HL-60 (cell line): Measurements from ENCODE around the gene TMEM184A.
A peak's percentile ranks its signal among the peaks of the same experiment; 100 is the strongest.

Experiments
- DNase-seq, 2 experiments: peaks; one replicate each; pipeline ENCODE4 v3.0.0-alpha.2; 2010 to 2020; ENCODE audit warnings: low read depth in 1 of 2, low spot score in 1 of 2
- H3K27ac ChIP-seq: fragments of 250-450 bp; sonication (Bioruptor Pico); replicated peaks from 2 replicates; pipeline ENCODE4 v1.5.1; 2020; ENCODE audit warnings: mild to moderate bottlenecking, moderate library complexity
- H3K27me3 ChIP-seq: fragments of 250-450 bp; sonication (Bioruptor Pico); 2 replicates; pipeline ENCODE4 v1.5.1; 2021; ENCODE audit warnings: mild to moderate bottlenecking, moderate library complexity; ENCODE audit not compliant: insufficient read depth, poor library complexity, severe bottlenecking
- H3K4me3 ChIP-seq: replicated peaks from 2 replicates; pipeline ENCODE4 v1.5.1; 2011; ENCODE audit warnings: mild to moderate bottlenecking, control low read depth, low read length; ENCODE audit not compliant: insufficient read depth
- GABPA ChIP-seq: IDR thresholded peaks from 2 replicates; pipeline ENCODE4 v1.6.1; 2012; ENCODE audit warnings: low read depth
- POLR2AphosphoS5 ChIP-seq: IDR thresholded peaks from 2 replicates; pipeline ENCODE4 v1.6.1; 2012; ENCODE audit warnings: low read depth
- SPI1 ChIP-seq: IDR thresholded peaks from 2 replicates; pipeline ENCODE4 v1.6.1; 2012; ENCODE audit warnings: low read depth, mild to moderate bottlenecking, borderline replicate concordance
- TF ChIP-seq, protein P1 (sequence below): IDR thresholded peaks from 2 replicates; pipeline ENCODE4 v1.6.1; 2012; ENCODE audit warnings: low read depth; ENCODE audit not compliant: insufficient replicate concordance
- TF ChIP-seq, protein P2 (sequence below): IDR thresholded peaks from one replicate; pipeline ENCODE4 v1.5.1; 2011; ENCODE audit warnings: low read length, control low read depth, inconsistent platforms; ENCODE audit not compliant: insufficient read depth

TMEM184A gene

DNA sequence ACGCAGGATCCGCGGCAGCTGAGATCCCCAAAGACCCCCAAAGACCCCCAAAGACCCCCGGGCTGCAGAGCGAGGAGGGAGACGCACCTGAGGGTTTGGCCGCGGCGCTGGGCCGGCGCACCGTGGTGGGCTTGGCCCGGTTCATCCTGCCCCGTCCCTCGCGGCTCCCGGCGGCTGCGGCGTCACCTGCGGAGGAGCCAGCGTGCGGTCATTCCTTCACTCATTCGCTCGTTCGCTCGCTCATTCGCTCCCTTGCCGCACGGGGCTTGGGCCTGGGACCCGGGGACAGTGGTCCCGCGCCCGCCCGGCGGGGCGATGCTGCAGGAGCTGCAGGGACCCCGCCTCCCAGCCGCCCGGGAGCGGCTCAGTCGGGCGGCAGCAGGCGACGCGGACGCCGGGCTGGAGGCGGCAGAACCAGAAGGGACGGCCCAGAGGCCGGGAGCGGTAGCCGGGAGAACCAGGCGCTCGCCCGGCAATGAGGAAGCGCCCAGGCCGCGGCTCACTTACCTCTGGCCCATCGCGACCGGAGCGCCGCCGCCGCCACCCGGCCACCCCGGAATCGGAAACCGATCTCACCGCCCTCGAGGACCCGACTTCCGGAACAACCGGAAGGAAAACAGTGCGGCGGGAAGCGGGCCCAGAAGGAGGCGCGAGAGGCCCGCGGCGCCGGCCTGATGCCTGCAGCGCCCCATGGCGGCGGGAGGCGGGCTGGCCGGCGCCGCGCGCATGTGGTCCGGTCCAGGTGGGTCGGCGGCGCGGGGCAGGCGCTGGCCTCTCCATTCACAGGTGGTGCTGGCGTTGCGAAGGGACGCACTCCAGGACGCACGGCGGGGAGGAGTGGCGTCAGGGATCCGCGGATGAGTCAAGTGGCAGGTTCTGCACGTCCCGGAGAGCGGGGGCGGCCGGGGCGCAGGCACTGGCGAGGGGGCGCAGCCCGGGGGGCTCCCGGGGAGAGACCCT, 51.9 kb downstream of the TMEM184A start, which contains the start of gene INTS1:
TSS of gene INTS1 (minus strand) at position 574 of the 960 bp plus-strand sequence. CDS start at position 145, 429 bp downstream.
- peak within 1 kb of the TSS; percentile 86 for H3K27ac ChIP-seq
- no peaks in the 10 kb centered on the region for H3K27me3 ChIP-seq
- peak; percentile 88 to 94 for DNase-seq
- TF ChIP-seq GABPA (peak; percentile 98), POLR2AphosphoS5 (peak; percentile 57), SPI1 (peak; percentile 48; the same call in 1 of the 2 replicates)
- TF ChIP-seq, protein P1, sequence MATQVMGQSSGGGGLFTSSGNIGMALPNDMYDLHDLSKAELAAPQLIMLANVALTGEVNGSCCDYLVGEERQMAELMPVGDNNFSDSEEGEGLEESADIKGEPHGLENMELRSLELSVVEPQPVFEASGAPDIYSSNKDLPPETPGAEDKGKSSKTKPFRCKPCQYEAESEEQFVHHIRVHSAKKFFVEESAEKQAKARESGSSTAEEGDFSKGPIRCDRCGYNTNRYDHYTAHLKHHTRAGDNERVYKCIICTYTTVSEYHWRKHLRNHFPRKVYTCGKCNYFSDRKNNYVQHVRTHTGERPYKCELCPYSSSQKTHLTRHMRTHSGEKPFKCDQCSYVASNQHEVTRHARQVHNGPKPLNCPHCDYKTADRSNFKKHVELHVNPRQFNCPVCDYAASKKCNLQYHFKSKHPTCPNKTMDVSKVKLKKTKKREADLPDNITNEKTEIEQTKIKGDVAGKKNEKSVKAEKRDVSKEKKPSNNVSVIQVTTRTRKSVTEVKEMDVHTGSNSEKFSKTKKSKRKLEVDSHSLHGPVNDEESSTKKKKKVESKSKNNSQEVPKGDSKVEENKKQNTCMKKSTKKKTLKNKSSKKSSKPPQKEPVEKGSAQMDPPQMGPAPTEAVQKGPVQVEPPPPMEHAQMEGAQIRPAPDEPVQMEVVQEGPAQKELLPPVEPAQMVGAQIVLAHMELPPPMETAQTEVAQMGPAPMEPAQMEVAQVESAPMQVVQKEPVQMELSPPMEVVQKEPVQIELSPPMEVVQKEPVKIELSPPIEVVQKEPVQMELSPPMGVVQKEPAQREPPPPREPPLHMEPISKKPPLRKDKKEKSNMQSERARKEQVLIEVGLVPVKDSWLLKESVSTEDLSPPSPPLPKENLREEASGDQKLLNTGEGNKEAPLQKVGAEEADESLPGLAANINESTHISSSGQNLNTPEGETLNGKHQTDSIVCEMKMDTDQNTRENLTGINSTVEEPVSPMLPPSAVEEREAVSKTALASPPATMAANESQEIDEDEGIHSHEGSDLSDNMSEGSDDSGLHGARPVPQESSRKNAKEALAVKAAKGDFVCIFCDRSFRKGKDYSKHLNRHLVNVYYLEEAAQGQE = peak; percentile 58
- TF ChIP-seq, protein P2, sequence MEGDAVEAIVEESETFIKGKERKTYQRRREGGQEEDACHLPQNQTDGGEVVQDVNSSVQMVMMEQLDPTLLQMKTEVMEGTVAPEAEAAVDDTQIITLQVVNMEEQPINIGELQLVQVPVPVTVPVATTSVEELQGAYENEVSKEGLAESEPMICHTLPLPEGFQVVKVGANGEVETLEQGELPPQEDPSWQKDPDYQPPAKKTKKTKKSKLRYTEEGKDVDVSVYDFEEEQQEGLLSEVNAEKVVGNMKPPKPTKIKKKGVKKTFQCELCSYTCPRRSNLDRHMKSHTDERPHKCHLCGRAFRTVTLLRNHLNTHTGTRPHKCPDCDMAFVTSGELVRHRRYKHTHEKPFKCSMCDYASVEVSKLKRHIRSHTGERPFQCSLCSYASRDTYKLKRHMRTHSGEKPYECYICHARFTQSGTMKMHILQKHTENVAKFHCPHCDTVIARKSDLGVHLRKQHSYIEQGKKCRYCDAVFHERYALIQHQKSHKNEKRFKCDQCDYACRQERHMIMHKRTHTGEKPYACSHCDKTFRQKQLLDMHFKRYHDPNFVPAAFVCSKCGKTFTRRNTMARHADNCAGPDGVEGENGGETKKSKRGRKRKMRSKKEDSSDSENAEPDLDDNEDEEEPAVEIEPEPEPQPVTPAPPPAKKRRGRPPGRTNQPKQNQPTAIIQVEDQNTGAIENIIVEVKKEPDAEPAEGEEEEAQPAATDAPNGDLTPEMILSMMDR = peak; percentile 70
- H3K4me3 ChIP-seq = peak within 1 kb of the TSS; percentile 100

DNA sequence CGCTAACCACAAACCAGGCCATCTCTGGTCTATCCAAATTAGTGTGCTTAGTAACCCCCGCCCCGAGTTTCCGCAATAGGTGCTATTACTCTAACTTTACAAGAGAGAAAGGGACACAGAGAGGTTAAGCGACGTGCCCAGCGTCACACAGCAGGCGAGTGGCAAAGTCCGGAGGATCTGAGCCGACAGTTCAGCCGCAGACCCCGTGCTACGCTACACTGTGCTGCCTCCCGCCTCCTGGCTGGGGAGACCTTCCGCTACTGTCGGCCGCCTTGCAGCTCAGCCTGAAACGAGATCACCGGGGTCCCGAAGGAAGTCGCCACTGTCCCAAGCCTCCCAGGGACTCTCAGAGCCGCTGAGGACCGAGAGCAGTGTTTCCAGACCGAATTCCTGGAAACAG, 52.6 kb downstream of the TMEM184A start:
- DNase-seq = peak in 1 of 2 experiments; percentile 24
- peak overlapping the region; percentile 86 for H3K27ac ChIP-seq
- H3K4me3 ChIP-seq = peak overlapping the region; percentile 100
- no peak for TF ChIP-seq SPI1
- no peak for TF ChIP-seq POLR2AphosphoS5
- TF ChIP-seq, protein P2 = no peak
- TF ChIP-seq, protein P1 = no peak
- no peak for TF ChIP-seq GABPA
- H3K27me3 ChIP-seq = no peaks in the 10 kb centered on the region

DNA sequence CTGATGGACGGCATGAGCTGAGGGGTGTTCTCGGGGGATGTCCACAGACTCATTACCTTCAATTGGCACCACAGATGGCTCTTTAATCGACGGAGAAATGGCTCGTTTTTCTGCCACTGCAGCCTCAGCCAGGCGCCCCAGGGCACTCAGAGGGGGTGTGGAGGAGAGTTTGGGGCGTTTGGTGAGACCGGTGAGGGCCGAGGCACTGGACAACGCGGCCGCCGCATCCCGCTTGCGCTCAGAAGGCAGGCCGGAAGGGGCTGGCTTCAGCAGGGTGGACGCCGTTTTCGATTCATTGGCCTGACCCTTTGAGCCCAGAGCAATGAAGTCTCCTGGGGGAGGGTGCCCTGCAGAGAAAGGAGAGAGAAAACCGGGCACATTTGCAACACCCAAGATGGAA, 53.2 kb downstream of the TMEM184A start:
- Histone ChIP-seq H3K27me3 (no peaks in the 10 kb centered on the region), H3K4me3 (peak overlapping the region; percentile 100), H3K27ac (peak overlapping the region; percentile 86)
- TF ChIP-seq SPI1 (no peak), GABPA (no peak), POLR2AphosphoS5 (no peak)
- TF ChIP-seq, protein P1 = no peak
- TF ChIP-seq, protein P2 = no peak
- DNase-seq = no peak
